IgD-negative memory B cell (primary cell): ENCODE results near the gene PKP2. TPM values are rescaled to one million over a fixed set of nuclear protein-coding genes. Genes with fewer than 3 reads are reported as not detected.

Experiments used
- H3K27ac Mint-ChIP-seq, 3 donors: one replicate each; pipeline ENCODE4 v1.8.0; 2020 to 2022; ENCODE audit warnings: mild to moderate bottlenecking in 3 of 3, mixed read lengths in 3 of 3, moderate library complexity in 1 of 3
- H3K27me3 Mint-ChIP-seq: one replicate; pipeline ENCODE4 v1.8.0; 2021; ENCODE audit warnings: mixed read lengths
- H3K36me3 Mint-ChIP-seq: one replicate; pipeline ENCODE4 v1.8.0; 2020; ENCODE audit warnings: mild to moderate bottlenecking, mixed read lengths
- H3K4me1 Mint-ChIP-seq, 3 donors: one replicate each; pipeline ENCODE4 v1.8.0; 2020 to 2022; ENCODE audit warnings: mixed read lengths in 3 of 3, mild to moderate bottlenecking in 1 of 3
- H3K4me3 Mint-ChIP-seq, 4 donors: one replicate each; pipeline ENCODE4 v1.8.0; 2020 to 2022; ENCODE audit warnings: mild to moderate bottlenecking in 4 of 4, mixed read lengths in 4 of 4, moderate library complexity in 3 of 4
- H3K9me3 Mint-ChIP-seq, 3 donors: one replicate each; pipeline ENCODE4 v1.8.0; 2020 to 2021; ENCODE audit warnings: mixed read lengths in 3 of 3, mild to moderate bottlenecking in 1 of 3
- polyA plus RNA-seq: library from polyadenylated mRNA; unstranded; fragments of 300-500 nt; fragmentation: Illumina TruSeq; gene quantifications from one replicate; pipeline ENCODE4 v1.2.3, GENCODE V29; 2021

The PKP2 gene
- polyA plus RNA-seq, 1 donor from 2014 or later, result 0.43 TPM

DNA sequence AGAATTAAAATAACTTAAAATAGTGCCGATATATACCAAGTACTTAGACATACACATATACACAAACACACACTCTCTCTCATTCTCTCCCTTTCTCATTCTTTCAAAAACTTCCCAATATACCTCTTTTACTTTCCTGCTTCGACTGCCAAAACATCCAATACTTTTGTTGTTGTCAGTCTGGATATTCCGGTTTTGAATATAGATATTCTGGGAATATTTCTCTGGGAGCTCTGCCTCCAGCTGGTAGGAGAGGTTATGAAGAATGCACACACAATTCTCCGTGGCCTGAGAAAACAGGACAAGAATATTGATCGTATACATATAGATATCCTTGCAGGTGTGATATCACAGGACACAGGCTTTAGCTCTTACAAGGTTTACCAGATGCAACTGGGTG lies 74.2 kb downstream of the PKP2 start:
- Mint-ChIP-seq H3K27ac (no peak overlapping the region), H3K4me1 (no peaks in the 10 kb centered on the region), H3K27me3 (peaks cover 6% of the 10 kb centered on the region), H3K36me3 (no peaks in the 10 kb centered on the region), H3K9me3 (no peaks in the 10 kb centered on the region), H3K4me3 (no peak overlapping the region)

DNA sequence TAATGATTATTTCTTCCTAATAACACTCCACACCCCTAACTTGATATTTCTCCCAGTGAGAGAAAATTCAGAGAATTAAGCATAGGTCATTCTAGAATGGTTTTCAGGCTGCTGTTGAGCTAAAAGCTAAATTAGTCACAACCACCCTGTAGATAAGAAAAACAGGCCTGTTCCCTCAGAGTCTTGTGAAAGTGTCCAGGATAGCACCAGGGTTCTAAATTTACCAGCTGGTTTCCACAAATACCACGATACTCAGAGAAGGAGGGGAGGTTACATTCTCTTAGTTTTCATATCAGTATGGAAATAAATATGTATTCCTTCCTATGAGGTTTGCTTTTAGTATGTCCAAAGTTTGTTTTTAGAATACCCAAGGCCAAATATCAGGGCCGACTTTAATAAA lies 74.9 kb downstream of the PKP2 start:
- H3K9me3 Mint-ChIP-seq, result no peaks in the 10 kb centered on the region
- H3K36me3 Mint-ChIP-seq, result no peaks in the 10 kb centered on the region
- H3K4me1 Mint-ChIP-seq, result no peaks in the 10 kb centered on the region
- H3K27me3 Mint-ChIP-seq, result peaks cover 4% of the 10 kb centered on the region
- H3K4me3 Mint-ChIP-seq, result no peak overlapping the region
- H3K27ac Mint-ChIP-seq, result no peak overlapping the region

DNA sequence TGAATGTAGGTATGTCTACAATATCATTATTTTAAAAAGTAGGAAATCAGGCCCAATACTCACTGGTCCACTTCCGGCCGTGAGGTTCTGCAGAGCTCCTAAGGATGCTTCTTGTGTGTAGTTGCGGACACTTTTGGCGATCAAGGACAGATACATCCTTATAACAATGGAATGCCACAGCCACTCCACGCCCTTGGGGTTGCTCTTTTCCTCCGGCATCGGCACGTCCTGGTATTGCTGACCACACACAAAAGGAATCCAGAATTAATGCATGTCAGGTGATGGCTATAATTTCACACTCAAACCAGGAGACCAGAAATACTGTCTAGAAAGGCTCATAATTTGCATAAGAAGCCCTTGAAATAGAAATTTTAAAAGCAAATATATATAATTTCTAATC lies 75.3 kb downstream of the PKP2 start:
- H3K36me3 Mint-ChIP-seq, result no peaks in the 10 kb centered on the region
- no peak overlapping the region for H3K4me3 Mint-ChIP-seq
- no peak overlapping the region for H3K27ac Mint-ChIP-seq
- H3K27me3 Mint-ChIP-seq, result peaks cover 4% of the 10 kb centered on the region
- H3K4me1 Mint-ChIP-seq, result no peaks in the 10 kb centered on the region
- no peaks in the 10 kb centered on the region for H3K9me3 Mint-ChIP-seq

DNA sequence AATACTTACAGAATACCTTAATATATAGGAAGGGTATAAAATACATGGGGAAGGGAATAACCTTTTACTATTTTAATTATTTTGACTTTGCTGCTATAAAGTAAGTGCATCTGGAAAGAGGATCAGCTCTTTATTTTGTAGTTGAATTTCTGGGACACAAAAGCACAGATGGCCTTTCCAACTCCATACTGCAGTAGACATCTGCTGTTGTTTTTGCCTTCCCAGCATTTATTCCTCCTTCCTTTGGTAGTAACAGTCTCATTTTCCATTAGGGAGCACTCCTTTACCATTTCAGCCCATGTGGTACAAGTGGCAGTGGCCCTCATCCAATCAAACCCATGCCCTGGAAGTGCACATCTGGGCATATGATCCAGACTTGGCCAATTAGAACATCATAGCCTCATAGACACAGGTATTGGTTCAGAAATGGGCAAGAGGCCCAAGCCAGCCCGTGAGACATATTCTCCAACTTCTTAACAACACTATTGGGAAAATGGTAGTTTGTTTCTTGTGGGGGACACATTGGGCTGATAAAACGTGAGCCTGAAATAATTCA lies 76.1 kb downstream of the PKP2 start:
- Mint-ChIP-seq H3K27me3 (peaks cover 4% of the 10 kb centered on the region), H3K36me3 (no peaks in the 10 kb centered on the region), H3K27ac (no peak overlapping the region), H3K4me1 (no peaks in the 10 kb centered on the region), H3K4me3 (no peak overlapping the region), H3K9me3 (no peaks in the 10 kb centered on the region)

DNA sequence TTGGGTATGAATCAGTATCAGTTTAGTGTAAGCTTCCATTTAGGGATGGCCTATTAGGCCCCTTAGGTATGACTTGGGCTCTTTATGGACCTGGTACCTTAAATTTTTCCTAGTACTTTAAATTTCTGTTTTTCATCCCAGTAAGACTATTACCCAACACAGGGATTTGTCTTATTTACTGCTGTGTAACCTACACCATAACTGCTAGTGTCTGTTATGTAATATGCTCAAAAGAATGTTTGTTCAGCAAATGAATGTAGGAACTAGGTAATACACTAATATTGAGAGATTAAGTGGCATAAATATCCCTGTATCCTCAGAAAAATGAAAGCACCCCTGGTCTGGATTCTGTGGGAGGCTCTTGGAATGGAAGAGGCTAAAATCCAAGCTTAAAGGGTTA lies 77.2 kb downstream of the PKP2 start:
- Mint-ChIP-seq H3K9me3 (no peaks in the 10 kb centered on the region), H3K36me3 (no peaks in the 10 kb centered on the region), H3K27me3 (peaks cover 4% of the 10 kb centered on the region), H3K27ac (no peak overlapping the region), H3K4me1 (no peaks in the 10 kb centered on the region), H3K4me3 (no peak overlapping the region)

DNA sequence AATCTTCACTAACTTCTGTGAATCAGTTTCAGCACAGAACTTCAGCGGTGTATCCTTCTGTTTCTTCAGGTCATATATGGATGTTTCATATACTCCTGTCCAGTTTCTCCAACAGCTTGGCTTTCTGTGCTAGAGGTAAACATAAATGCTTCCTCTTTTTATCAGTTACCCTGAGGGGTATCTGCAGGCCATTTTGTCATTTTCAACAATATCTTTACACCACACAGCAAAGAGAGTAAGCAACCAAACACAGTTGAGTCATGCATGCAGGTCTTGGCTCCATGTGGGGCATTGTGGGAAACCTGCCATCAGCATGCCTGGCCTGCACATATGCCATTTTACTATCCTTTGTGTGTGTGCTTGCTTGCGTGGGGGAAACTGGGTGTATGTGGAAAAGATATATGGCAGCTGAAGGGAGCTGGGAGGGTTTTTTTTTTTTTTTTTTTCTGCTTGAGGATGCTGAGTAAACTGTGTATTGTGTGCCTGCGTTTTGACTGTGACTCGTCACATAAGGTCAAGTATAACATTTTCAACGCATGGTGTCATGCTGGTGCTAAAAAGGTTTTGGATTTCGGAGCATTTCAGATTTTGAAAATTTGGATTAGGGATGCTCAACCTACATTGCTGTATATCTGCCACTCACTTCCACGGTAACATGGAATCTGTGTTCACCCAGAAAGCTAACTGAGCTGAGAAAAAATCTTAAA lies 84.7 kb downstream of the PKP2 start:
- Mint-ChIP-seq H3K9me3 (peaks cover 0 to 12% (median 7%) of the 10 kb centered on the region in 3 donors), H3K27me3 (peaks cover 1% of the 10 kb centered on the region), H3K4me3 (no peak overlapping the region), H3K27ac (no peak overlapping the region), H3K4me1 (no peaks in the 10 kb centered on the region), H3K36me3 (peaks cover 2% of the 10 kb centered on the region)

DNA sequence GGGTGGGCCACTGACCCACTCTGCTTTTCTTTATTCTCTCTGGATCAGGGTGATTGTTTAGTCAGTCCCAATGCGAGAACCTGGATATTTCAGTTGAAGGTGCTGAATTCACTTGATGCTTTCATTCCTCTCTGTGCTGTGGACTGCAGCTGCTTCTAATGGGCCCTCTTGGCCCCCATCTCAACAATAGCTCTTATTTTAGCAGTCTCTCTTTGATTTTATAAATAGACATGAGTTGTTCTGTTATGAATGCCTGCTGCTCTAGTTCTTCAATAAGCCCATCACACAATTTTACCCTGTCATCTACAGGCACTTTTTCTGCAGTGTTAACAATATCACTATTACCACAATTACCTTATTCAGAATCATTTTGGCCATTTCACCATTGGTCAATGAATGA lies 86.7 kb downstream of the PKP2 start:
- H3K4me1 Mint-ChIP-seq, result no peaks in the 10 kb centered on the region
- no peak overlapping the region for H3K27ac Mint-ChIP-seq
- peaks cover 4% of the 10 kb centered on the region for H3K27me3 Mint-ChIP-seq
- peaks cover 0 to 21% (median 7%) of the 10 kb centered on the region in 3 donors for H3K9me3 Mint-ChIP-seq
- peaks cover 2% of the 10 kb centered on the region for H3K36me3 Mint-ChIP-seq
- H3K4me3 Mint-ChIP-seq, result no peak overlapping the region

DNA sequence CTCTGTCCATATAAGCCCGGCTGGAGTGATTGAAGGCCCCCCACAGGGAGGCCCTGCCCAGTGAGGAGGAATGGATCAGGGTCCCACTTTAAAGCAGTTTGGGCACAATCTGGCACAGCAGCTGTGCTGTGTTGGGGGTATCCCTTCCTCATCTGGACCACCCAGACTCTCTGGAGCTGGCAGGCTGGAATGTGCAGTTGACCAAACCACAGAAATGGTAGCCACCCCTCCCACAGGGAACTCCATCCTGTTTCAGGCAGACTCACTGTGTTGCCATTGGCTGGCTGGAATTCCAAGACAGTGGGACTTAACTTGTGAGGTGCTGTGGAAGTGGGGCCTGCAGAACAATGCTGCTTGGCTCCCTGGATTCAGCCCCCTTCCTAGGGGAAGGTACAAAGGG lies 87.4 kb downstream of the PKP2 start:
- Mint-ChIP-seq H3K27ac (no peak overlapping the region), H3K9me3 (peaks cover 4 to 21% (median 7%) of the 10 kb centered on the region in 3 donors), H3K36me3 (peaks cover 2% of the 10 kb centered on the region)

DNA sequence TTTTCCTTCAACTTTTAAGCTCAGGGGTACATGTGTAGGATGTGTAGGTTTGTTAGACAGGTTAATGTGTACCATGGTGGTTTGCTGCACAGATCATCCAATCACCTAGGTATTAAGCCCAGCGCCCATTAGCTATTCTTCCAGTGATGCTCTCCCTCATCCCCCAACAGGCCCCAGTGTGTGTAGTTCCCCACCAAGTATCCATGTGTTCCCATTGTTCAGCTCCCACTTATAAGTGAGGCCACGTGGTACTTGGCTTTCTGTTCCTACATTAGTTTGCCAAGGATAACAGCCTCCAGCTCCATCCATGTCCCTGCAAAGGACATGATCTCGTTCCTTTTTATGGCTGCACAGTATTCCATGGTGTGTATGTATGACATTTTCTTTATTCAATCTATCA lies 92.3 kb downstream of the PKP2 start:
- Mint-ChIP-seq H3K27me3 (peaks cover 8% of the 10 kb centered on the region), H3K9me3 (peaks cover 5 to 21% (median 8%) of the 10 kb centered on the region in 3 donors), H3K27ac (peak overlapping the region in 1 of 3 donors; percentile 2), H3K4me1 (peaks cover 0 to 1% (median 0%) of the 10 kb centered on the region in 3 donors), H3K36me3 (peaks cover 1% of the 10 kb centered on the region), H3K4me3 (no peak overlapping the region)

More for the DNA sequence above, 87.4 kb downstream of the PKP2 start:
- Mint-ChIP-seq H3K4me1 (no peaks in the 10 kb centered on the region), H3K27me3 (peaks cover 5% of the 10 kb centered on the region), H3K4me3 (no peak overlapping the region)

DNA sequence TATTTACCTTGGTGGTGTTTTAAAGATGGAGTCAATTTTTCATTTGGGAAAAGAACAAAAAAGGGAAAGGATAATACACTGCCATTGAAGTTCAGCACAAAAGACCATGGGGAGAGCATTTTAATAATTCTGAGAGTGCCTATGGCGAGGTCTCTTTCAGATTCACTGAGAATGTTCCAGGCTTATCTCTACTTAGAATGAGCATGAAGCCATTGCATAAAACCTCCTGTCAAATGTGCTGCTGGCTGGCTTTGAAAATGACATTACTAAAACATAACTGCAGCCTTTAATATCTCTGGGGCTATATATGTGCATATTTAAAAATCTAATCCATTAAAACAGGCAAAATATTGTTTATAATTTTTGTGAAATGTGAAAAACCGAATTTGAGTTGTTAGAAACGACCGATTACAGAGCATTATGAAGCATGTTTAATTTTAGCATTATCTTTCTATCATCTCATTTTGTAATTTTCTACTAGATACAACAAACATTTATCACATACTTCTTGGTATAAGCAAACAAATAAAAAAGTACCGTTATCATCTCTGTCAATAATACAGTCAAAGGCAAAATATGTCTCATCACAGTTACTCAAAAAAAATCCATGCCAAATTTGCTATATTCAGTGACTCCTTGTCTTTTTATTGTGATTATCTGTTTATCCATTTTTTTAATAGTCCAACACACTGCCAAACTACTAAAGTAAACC lies 95.2 kb downstream of the PKP2 start:
- H3K4me1 Mint-ChIP-seq, result peaks cover 0 to 1% (median 0%) of the 10 kb centered on the region in 3 donors
- H3K36me3 Mint-ChIP-seq, result peaks cover 1% of the 10 kb centered on the region
- H3K27ac Mint-ChIP-seq, result no peak overlapping the region
- peaks cover 4 to 6% (median 5%) of the 10 kb centered on the region in 3 donors for H3K9me3 Mint-ChIP-seq
- peaks cover 9% of the 10 kb centered on the region for H3K27me3 Mint-ChIP-seq
- no peak overlapping the region for H3K4me3 Mint-ChIP-seq

DNA sequence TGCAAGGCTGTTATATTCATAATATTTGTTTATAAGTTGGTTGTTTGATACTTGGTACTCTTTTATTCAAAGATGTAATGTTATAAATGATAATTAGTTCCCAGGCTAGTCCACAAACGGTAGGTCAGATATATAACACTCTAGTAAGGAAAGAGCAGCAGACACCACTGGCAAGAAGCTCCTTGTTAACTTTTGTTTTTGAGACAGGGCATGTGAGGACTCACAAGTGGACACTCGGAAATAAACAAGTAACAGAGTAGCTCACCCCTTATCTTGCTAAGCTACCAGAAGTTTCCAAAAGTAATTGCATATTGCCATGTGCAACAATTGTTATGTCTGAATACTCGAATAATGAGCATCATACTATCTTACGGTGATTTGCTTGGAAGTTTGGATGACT lies 102.3 kb downstream of the PKP2 start:
- no peaks in the 10 kb centered on the region for H3K36me3 Mint-ChIP-seq
- no peak overlapping the region for H3K27ac Mint-ChIP-seq
- peaks cover 0 to 2% (median 2%) of the 10 kb centered on the region in 3 donors for H3K9me3 Mint-ChIP-seq
- no peaks in the 10 kb centered on the region for H3K4me1 Mint-ChIP-seq
- peaks cover 2% of the 10 kb centered on the region for H3K27me3 Mint-ChIP-seq
- no peak overlapping the region for H3K4me3 Mint-ChIP-seq

DNA sequence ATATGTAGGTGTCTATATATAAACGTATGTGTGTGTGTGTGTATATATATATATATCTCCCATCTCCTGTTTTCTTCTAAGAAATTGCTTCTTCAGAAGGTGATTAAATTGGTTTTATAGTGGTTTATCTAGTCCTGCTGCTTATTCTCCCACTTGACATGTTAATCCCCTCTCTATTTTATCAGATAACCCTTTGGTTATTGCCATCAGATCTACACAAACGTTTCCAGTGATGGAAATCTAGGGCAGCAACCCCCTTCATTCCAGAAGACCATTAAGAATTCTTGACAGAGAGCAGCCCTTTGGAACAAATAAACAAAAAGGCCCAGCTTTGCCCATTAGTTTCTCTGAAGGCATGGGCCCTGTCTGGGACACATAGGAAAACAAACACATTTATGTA lies 106.7 kb downstream of the PKP2 start:
- no peak overlapping the region for H3K27ac Mint-ChIP-seq
- H3K4me3 Mint-ChIP-seq, result no peak overlapping the region
- no peaks in the 10 kb centered on the region for H3K36me3 Mint-ChIP-seq
- H3K9me3 Mint-ChIP-seq, result peaks cover 0 to 3% (median 0%) of the 10 kb centered on the region in 3 donors
- peaks cover 1% of the 10 kb centered on the region for H3K27me3 Mint-ChIP-seq
- H3K4me1 Mint-ChIP-seq, result peaks cover 0 to 2% (median 0%) of the 10 kb centered on the region in 3 donors

DNA sequence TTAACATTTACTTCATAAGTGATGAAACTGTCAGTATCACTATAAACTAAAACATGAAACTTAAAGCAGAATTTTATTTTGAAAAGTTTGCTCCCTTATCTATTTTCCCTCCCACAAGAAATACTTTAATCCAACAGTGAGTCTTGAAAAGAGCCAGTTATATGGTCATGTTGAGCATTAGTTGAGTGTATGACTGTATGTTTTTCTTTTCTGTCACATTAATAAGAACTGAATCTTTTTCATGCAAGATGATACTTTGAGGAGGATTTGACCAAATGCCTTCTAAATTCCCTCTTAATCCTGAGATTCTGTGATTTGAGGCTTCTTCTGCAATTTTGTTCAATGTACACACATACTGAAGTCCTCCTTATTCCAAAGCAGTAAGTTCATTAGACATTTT lies 107.1 kb downstream of the PKP2 start:
- Mint-ChIP-seq H3K36me3 (no peaks in the 10 kb centered on the region), H3K27ac (no peak overlapping the region), H3K9me3 (peaks cover 0 to 3% (median 0%) of the 10 kb centered on the region in 3 donors), H3K4me3 (no peak overlapping the region), H3K27me3 (peaks cover 1% of the 10 kb centered on the region), H3K4me1 (peaks cover 0 to 2% (median 0%) of the 10 kb centered on the region in 3 donors)

DNA sequence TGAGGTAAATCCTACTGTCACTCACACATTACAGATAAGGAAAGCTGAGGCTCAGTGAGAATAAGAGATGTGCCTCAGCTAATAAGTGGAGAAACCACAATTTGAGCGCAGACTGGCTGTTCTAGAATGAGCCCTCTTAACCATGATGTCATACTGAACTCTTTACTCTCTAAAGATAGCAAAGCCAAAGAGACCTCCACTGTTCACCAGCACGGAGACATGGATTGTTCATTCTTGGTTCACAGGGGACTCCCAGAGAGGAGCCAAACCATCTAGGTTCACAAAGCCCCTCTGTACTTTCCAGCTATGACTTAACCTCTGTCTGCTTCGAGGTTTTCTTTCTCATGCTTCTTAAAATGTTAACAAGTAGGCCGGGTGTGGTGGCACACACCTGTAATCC lies 108.2 kb downstream of the PKP2 start:
- H3K36me3 Mint-ChIP-seq, result no peaks in the 10 kb centered on the region
- no peak overlapping the region for H3K27ac Mint-ChIP-seq
- H3K9me3 Mint-ChIP-seq, result peaks cover 0 to 3% (median 0%) of the 10 kb centered on the region in 3 donors
- H3K27me3 Mint-ChIP-seq, result peaks cover 1% of the 10 kb centered on the region
- H3K4me3 Mint-ChIP-seq, result no peak overlapping the region
- H3K4me1 Mint-ChIP-seq, result peaks cover 0 to 2% (median 0%) of the 10 kb centered on the region in 3 donors

DNA sequence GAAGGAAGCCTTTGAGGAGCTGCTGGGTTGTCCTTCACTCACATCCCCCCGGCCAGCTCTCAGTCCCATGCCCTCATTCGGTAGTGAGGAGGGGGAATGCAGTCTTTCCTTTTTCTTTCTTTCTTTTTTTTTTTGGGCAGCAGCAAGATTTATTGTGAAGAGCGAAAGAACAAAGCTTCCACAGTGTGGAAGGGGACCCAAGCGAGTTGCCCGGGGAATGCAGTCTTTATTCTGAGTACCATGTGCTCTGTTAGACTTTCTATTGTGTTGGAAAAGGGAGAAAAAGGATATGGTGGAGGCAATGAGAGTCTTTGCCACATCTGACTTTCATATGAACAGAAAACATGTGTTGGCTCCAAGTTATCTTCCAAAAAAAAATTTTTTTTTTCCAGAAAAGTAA lies 111.0 kb downstream of the PKP2 start:
- Mint-ChIP-seq H3K9me3 (peaks cover 0 to 3% (median 0%) of the 10 kb centered on the region in 3 donors), H3K27ac (no peak overlapping the region), H3K4me3 (no peak overlapping the region), H3K27me3 (peaks cover 1% of the 10 kb centered on the region), H3K4me1 (peaks cover 0 to 2% (median 0%) of the 10 kb centered on the region in 3 donors), H3K36me3 (no peaks in the 10 kb centered on the region)
